Liver (tissue), 9 donors: ENCODE results near the gene C14orf93. TPM values are rescaled to one million over a fixed set of nuclear protein-coding genes. Genes with fewer than 3 reads are reported as not detected.

Experiments
- DNase-seq: peaks from one replicate; pipeline ENCODE4 v3.0.0-alpha.2; 2017; ENCODE audit warnings: low spot score
- H3K27ac ChIP-seq, 2 donors: one replicate each; pipeline ENCODE4 v1.7.0; 2013; ENCODE audit warnings: inconsistent platforms in 2 of 2, low read length in 2 of 2, control low read depth in 1 of 2, low read depth in 1 of 2, mild to moderate bottlenecking in 1 of 2
- H3K27me3 ChIP-seq, 4 donors: one replicate each; pipeline versions ENCODE4 v1.6.1 to v1.7.0; 2013; ENCODE audit warnings: low read length in 3 of 4, inconsistent platforms in 1 of 4, mild to moderate bottlenecking in 1 of 4, moderate library complexity in 1 of 4; ENCODE audit not compliant: control insufficient read depth in 4 of 4, insufficient read depth in 4 of 4
- H3K36me3 ChIP-seq, 4 donors: one replicate each; pipeline versions ENCODE4 v1.6.1 to v1.7.0; 2013; ENCODE audit warnings: low read length in 3 of 4, mild to moderate bottlenecking in 3 of 4, low read depth in 1 of 4, moderate library complexity in 1 of 4; ENCODE audit not compliant: control insufficient read depth in 4 of 4, insufficient read depth in 3 of 4
- H3K4me1 ChIP-seq, 4 donors: one replicate each; pipeline versions ENCODE4 v1.6.1 to v1.7.0; 2013; ENCODE audit warnings: low read length in 3 of 4, mild to moderate bottlenecking in 3 of 4, moderate library complexity in 1 of 4; ENCODE audit not compliant: control insufficient read depth in 4 of 4, insufficient read depth in 4 of 4
- H3K4me3 ChIP-seq, 3 donors: one replicate each; pipeline versions ENCODE4 v1.6.1 to v1.7.0; 2013; ENCODE audit warnings: low read length in 3 of 3, control low read depth in 1 of 3, low read depth in 1 of 3, mild to moderate bottlenecking in 1 of 3
- H3K9ac ChIP-seq, 2 donors: one replicate each; pipeline ENCODE4 v1.7.0; 2013; ENCODE audit warnings: low read length in 2 of 2, mild to moderate bottlenecking in 2 of 2, moderate library complexity in 2 of 2, control low read depth in 1 of 2, low read depth in 1 of 2
- H3K9me3 ChIP-seq, 4 donors: one replicate each; pipeline versions ENCODE4 v1.6.1 to v1.7.0; 2013; ENCODE audit warnings: low read length in 3 of 4; ENCODE audit not compliant: control insufficient read depth in 4 of 4
- EGR1 ChIP-seq, 2 donors: IDR thresholded peaks; 2 replicates each; pipeline ENCODE4 v1.6.1; 2016 to 2018; ENCODE audit warnings: antibody characterized with exemption in 2 of 2, low read depth in 2 of 2
- FOXA1 ChIP-seq: IDR thresholded peaks from 2 replicates; pipeline ENCODE4 v1.6.1; 2016; ENCODE audit warnings: antibody characterized with exemption
- FOXA2 ChIP-seq: IDR thresholded peaks from 2 replicates; pipeline ENCODE4 v1.6.1; 2016; ENCODE audit warnings: antibody characterized with exemption
- GABPA ChIP-seq, 2 donors: IDR thresholded peaks in 1 of 2; conservative IDR thresholded peaks in 1 of 2; 2 replicates each; pipeline ENCODE4 v1.6.1; 2016; ENCODE audit warnings: antibody characterized with exemption in 2 of 2, mild to moderate bottlenecking in 1 of 2, moderate library complexity in 1 of 2
- HNF4A ChIP-seq, 2 donors: conservative IDR thresholded peaks; 2 replicates each; pipeline ENCODE4 v1.6.1; 2016; ENCODE audit warnings: antibody characterized with exemption in 2 of 2, mild to moderate bottlenecking in 2 of 2
- HNF4G ChIP-seq: IDR thresholded peaks from 2 replicates; pipeline ENCODE4 v1.6.1; 2016; ENCODE audit warnings: antibody characterized with exemption
- JUND ChIP-seq, 2 donors: IDR thresholded peaks; 2 replicates each; pipeline ENCODE4 v1.6.1; 2016; ENCODE audit warnings: antibody characterized with exemption in 2 of 2
- NR2F2 ChIP-seq: IDR thresholded peaks from 2 replicates; pipeline ENCODE4 v1.6.1; 2016; ENCODE audit warnings: antibody characterized with exemption
- RAD21 ChIP-seq, 2 donors: IDR thresholded peaks; 2 replicates each; pipeline ENCODE4 v1.6.1; 2016; ENCODE audit warnings: antibody characterized with exemption in 2 of 2, mild to moderate bottlenecking in 2 of 2
- RXRA ChIP-seq, 2 donors: IDR thresholded peaks; 2 replicates each; pipeline ENCODE4 v1.6.1; 2017 to 2018; ENCODE audit warnings: antibody characterized with exemption in 2 of 2, mild to moderate bottlenecking in 1 of 2
- SP1 ChIP-seq: IDR thresholded peaks from 2 replicates; pipeline ENCODE4 v1.6.1; 2018; ENCODE audit warnings: antibody characterized with exemption, mild to moderate bottlenecking
- TAF1 ChIP-seq: conservative IDR thresholded peaks from 2 replicates; pipeline ENCODE4 v1.6.1; 2016; ENCODE audit warnings: antibody characterized with exemption, mild to moderate bottlenecking
- YY1 ChIP-seq: IDR thresholded peaks from 2 replicates; pipeline ENCODE4 v1.6.1; 2016; ENCODE audit warnings: antibody characterized with exemption, mild to moderate bottlenecking
- WGBS: extraction: QIAGEN DNeasy Blood & Tissue Kit; methylation state at CpG from one replicate; pipeline ENCODE4 v1.1.7; 2013; 5-methylcytosine and 5-hydroxymethylcytosine counted together
- polyA plus RNA-seq, 2 donors: library from polyadenylated mRNA; stranded (reverse) in 1 of 2; unstranded in 1 of 2; fragments of 200-250 nt in 1 of 2; fragments of >200 nt in 1 of 2; fragmentation: Nextera tagmentation in 1 of 2; extraction: Ambion mirVana in 1 of 2; gene quantifications; one replicate each; pipeline versions ENCODE4 v1.2.1 to v1.2.3, GENCODE V29; 2013 to 2015
- total RNA-seq, 2 donors: library from RNA; depleted of rRNA; stranded (reverse); fragments of >200 nt; gene quantifications; one replicate each; pipeline ENCODE4 v1.2.3, GENCODE V29; 2014
- TF ChIP-seq, protein P1 (sequence below): fragments of 150-350 bp; IDR thresholded peaks from 2 replicates; pipeline ENCODE4 v1.5.1; 2017; ENCODE audit warnings: improper control_type of control experiment, low read depth, low read length; ENCODE audit not compliant: missing input control
- TF ChIP-seq, protein P2 (sequence below): IDR thresholded peaks from 2 replicates; pipeline ENCODE4 v1.6.1; 2016; ENCODE audit warnings: antibody characterized with exemption
- TF ChIP-seq, protein P3 (sequence below): IDR thresholded peaks from 2 replicates; pipeline ENCODE4 v1.6.1; 2016; ENCODE audit warnings: antibody characterized with exemption, mild to moderate bottlenecking
- TF ChIP-seq, protein P4 (sequence below): IDR thresholded peaks from 2 replicates; pipeline ENCODE4 v1.6.1; 2016; ENCODE audit warnings: antibody characterized with exemption
- TF ChIP-seq, protein P5 (sequence below): IDR thresholded peaks from 2 replicates; pipeline ENCODE4 v1.6.1; 2016; ENCODE audit warnings: antibody characterized with exemption
- donor health status: healthy.
- donor health status: healthy.
- donor health status: healthy.
- donor health status: healthy.
- donor health status: healthy.

Gene C14orf93
- total and polyA plus RNA-seq, 4 donors = 2.1 to 7.1 (median 3.4) TPM

- H3K27me3 ChIP-seq = no peaks in the 10 kb centered on the region
- no peaks in the 10 kb centered on the region for H3K36me3 ChIP-seq
- no peak overlapping the region for H3K27ac ChIP-seq
- no peak for DNase-seq
- WGBS = 82% methylated on average over 6 of the region's 6 CpGs
- H3K9ac ChIP-seq = no peak overlapping the region
- peaks cover 1 to 5% (median 2%) of the 10 kb centered on the region in 4 donors for H3K4me1 ChIP-seq
- H3K9me3 ChIP-seq = no peaks in the 10 kb centered on the region
- no peak overlapping the region for H3K4me3 ChIP-seq
- no peak for TF ChIP-seq HNF4A (conservative IDR thresholded peaks at IDR 0.05)
- TF ChIP-seq JUND (IDR thresholded peaks at IDR 0.05) = no peak
- TF ChIP-seq RAD21 (IDR thresholded peaks at IDR 0.05) = no peak
- TF ChIP-seq, protein P1, sequence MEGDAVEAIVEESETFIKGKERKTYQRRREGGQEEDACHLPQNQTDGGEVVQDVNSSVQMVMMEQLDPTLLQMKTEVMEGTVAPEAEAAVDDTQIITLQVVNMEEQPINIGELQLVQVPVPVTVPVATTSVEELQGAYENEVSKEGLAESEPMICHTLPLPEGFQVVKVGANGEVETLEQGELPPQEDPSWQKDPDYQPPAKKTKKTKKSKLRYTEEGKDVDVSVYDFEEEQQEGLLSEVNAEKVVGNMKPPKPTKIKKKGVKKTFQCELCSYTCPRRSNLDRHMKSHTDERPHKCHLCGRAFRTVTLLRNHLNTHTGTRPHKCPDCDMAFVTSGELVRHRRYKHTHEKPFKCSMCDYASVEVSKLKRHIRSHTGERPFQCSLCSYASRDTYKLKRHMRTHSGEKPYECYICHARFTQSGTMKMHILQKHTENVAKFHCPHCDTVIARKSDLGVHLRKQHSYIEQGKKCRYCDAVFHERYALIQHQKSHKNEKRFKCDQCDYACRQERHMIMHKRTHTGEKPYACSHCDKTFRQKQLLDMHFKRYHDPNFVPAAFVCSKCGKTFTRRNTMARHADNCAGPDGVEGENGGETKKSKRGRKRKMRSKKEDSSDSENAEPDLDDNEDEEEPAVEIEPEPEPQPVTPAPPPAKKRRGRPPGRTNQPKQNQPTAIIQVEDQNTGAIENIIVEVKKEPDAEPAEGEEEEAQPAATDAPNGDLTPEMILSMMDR = no peak
- no peak for TF ChIP-seq FOXA1
- no peak for TF ChIP-seq EGR1 (IDR thresholded peaks at IDR 0.05; ENCODE audit: low read depth in 2 of 2)
- TF ChIP-seq FOXA2 = no peak
- TF ChIP-seq HNF4G = no peak
- TF ChIP-seq, protein P2, sequence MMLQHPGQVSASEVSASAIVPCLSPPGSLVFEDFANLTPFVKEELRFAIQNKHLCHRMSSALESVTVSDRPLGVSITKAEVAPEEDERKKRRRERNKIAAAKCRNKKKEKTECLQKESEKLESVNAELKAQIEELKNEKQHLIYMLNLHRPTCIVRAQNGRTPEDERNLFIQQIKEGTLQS = no peak
- TF ChIP-seq TAF1 = no peak
- TF ChIP-seq GABPA (IDR thresholded peaks at IDR 0.05 in 1 of 2, conservative IDR thresholded peaks at IDR 0.05 in 1 of 2) = no peak
- TF ChIP-seq YY1 = no peak
- TF ChIP-seq NR2F2 = no peak
- no peak for TF ChIP-seq SP1
- TF ChIP-seq, protein P3, sequence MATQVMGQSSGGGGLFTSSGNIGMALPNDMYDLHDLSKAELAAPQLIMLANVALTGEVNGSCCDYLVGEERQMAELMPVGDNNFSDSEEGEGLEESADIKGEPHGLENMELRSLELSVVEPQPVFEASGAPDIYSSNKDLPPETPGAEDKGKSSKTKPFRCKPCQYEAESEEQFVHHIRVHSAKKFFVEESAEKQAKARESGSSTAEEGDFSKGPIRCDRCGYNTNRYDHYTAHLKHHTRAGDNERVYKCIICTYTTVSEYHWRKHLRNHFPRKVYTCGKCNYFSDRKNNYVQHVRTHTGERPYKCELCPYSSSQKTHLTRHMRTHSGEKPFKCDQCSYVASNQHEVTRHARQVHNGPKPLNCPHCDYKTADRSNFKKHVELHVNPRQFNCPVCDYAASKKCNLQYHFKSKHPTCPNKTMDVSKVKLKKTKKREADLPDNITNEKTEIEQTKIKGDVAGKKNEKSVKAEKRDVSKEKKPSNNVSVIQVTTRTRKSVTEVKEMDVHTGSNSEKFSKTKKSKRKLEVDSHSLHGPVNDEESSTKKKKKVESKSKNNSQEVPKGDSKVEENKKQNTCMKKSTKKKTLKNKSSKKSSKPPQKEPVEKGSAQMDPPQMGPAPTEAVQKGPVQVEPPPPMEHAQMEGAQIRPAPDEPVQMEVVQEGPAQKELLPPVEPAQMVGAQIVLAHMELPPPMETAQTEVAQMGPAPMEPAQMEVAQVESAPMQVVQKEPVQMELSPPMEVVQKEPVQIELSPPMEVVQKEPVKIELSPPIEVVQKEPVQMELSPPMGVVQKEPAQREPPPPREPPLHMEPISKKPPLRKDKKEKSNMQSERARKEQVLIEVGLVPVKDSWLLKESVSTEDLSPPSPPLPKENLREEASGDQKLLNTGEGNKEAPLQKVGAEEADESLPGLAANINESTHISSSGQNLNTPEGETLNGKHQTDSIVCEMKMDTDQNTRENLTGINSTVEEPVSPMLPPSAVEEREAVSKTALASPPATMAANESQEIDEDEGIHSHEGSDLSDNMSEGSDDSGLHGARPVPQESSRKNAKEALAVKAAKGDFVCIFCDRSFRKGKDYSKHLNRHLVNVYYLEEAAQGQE = no peak
- TF ChIP-seq, protein P4, sequence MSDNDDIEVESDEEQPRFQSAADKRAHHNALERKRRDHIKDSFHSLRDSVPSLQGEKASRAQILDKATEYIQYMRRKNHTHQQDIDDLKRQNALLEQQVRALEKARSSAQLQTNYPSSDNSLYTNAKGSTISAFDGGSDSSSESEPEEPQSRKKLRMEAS = no peak
- TF ChIP-seq, protein P5, sequence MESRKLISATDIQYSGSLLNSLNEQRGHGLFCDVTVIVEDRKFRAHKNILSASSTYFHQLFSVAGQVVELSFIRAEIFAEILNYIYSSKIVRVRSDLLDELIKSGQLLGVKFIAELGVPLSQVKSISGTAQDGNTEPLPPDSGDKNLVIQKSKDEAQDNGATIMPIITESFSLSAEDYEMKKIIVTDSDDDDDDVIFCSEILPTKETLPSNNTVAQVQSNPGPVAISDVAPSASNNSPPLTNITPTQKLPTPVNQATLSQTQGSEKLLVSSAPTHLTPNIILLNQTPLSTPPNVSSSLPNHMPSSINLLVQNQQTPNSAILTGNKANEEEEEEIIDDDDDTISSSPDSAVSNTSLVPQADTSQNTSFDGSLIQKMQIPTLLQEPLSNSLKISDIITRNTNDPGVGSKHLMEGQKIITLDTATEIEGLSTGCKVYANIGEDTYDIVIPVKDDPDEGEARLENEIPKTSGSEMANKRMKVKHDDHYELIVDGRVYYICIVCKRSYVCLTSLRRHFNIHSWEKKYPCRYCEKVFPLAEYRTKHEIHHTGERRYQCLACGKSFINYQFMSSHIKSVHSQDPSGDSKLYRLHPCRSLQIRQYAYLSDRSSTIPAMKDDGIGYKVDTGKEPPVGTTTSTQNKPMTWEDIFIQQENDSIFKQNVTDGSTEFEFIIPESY = no peak
- TF ChIP-seq RXRA (IDR thresholded peaks at IDR 0.05) = no peak
These were observed 3.3 kb upstream of the C14orf93 start for GRCh38 chr14:23013054-23013748.
